NCI-H2081 treated with DMSO at 0.1 percent for 48 hours (cell line): ENCODE data around the gene TUBB4B.

Source experiments
- DNase-seq: peaks from one replicate; lab custom pipeline; 2025; lab: John Stamatoyannopoulos, UW

Gene TUBB4B

GRCh38 chr9:137240841-137241489 lies at the start of gene TUBB4B:
Gene TUBB4B, plus strand, starts transcription at chr9:137241287. Its CDS starts 74 bp downstream, at chr9:137241361.
- DNase-seq: peak; percentile 99

GRCh38 chr9:137191691-137192447 lies 49.2 kb upstream of the TUBB4B start:
- no peak for DNase-seq

- DNase-seq: no peak
Observed at GRCh38 chr9:137192448-137192780, 48.7 kb upstream of the TUBB4B start.

GRCh38 chr9:137192859-137193258 lies 48.2 kb upstream of the TUBB4B start:
- DNase-seq: no peak

- DNase-seq: no peak
Observed at GRCh38 chr9:137193771-137194170, 47.3 kb upstream of the TUBB4B start.

- no peak for DNase-seq
Observed at GRCh38 chr9:137194388-137194787, 46.7 kb upstream of the TUBB4B start.

- no peak for DNase-seq
Observed at GRCh38 chr9:137194909-137195308, 46.2 kb upstream of the TUBB4B start.

GRCh38 chr9:137195525-137196220 lies 45.4 kb upstream of the TUBB4B start:
- DNase-seq: peak; percentile 54

- no peak for DNase-seq
Observed at GRCh38 chr9:137198051-137198901, 42.8 kb upstream of the TUBB4B start.

GRCh38 chr9:137198902-137199283 lies 42.2 kb upstream of the TUBB4B start:
- no peak for DNase-seq

- no peak for DNase-seq
Observed at GRCh38 chr9:137199411-137200121, 41.5 kb upstream of the TUBB4B start.

GRCh38 chr9:137200311-137201204 lies 40.5 kb upstream of the TUBB4B start, which contains the start of gene TPRN:
Gene TPRN, minus strand, starts transcription at chr9:137200741. Its CDS starts 30 bp downstream, at chr9:137200711.
- DNase-seq: peak; percentile 94

- no peak for DNase-seq
Observed at GRCh38 chr9:137201205-137201868, 39.8 kb upstream of the TUBB4B start.

GRCh38 chr9:137202966-137203365 lies 38.1 kb upstream of the TUBB4B start:
- no peak for DNase-seq

GRCh38 chr9:137204731-137205125 lies 36.4 kb upstream of the TUBB4B start:
- no peak for DNase-seq

GRCh38 chr9:137205126-137206069 lies 35.7 kb upstream of the TUBB4B start, which contains the start of the genes NDOR1 and TMEM203:
Gene NDOR1, plus strand, starts transcription at chr9:137205700. Its CDS starts 78 bp downstream, at chr9:137205778.
Gene TMEM203, minus strand, starts transcription at chr9:137205648. Its CDS starts 234 bp downstream, at chr9:137205414.
- DNase-seq: no peak

GRCh38 chr9:137206602-137207001 lies 34.5 kb upstream of the TUBB4B start:
- DNase-seq: no peak

GRCh38 chr9:137211532-137211931 lies 29.6 kb upstream of the TUBB4B start:
- no peak for DNase-seq
